Keratinocyte (primary cell): ENCODE measurements around the gene OPN1SW. TPM values are rescaled to one million over a fixed set of nuclear protein-coding genes. Genes with fewer than 3 reads are reported as not detected.

Experiments
- DNase-seq: peaks from one replicate; pipeline ENCODE4 v3.0.0-alpha.2; 2011; ENCODE audit warnings: low read depth, missing footprints, low spot score
- FAIRE-seq: peaks from 2 replicates; lab custom pipeline; 2011; peaks lifted over from hg19 to GRCh38; lab: Jason Lieb, UNC
- H2AFZ ChIP-seq: 2 replicates; pipeline ENCODE4 v1.6.0; 2012; ENCODE audit warnings: low read length, control low read depth, inconsistent platforms; ENCODE audit not compliant: control insufficient read depth
- H3K27ac ChIP-seq: 2 replicates; pipeline ENCODE4 v1.5.1; 2011; ENCODE audit warnings: low read length; ENCODE audit not compliant: control insufficient read depth, insufficient read depth
- H3K27me3 ChIP-seq: 3 replicates; pipeline ENCODE4 v1.6.0; 2011; ENCODE audit warnings: low read length; ENCODE audit not compliant: control insufficient read depth, insufficient read depth; ENCODE audit errors: extremely low read depth
- H3K36me3 ChIP-seq, 2 experiments: 2 replicates in 1 of 2; 3 replicates in 1 of 2; pipeline ENCODE4 v1.5.1; 2011; ENCODE audit warnings: low read length in 2 of 2, mild to moderate bottlenecking in 1 of 2; ENCODE audit not compliant: control insufficient read depth in 2 of 2, insufficient read depth in 2 of 2; ENCODE audit errors: extremely low read depth in 1 of 2
- H3K4me1 ChIP-seq: 3 replicates; pipeline ENCODE4 v1.5.1; 2011; ENCODE audit warnings: low read length; ENCODE audit not compliant: control insufficient read depth, insufficient read depth; ENCODE audit errors: extremely low read depth
- H3K4me2 ChIP-seq: 3 replicates; pipeline ENCODE4 v1.6.0; 2011; ENCODE audit warnings: low read depth, low read length; ENCODE audit not compliant: control insufficient read depth, insufficient read depth; ENCODE audit errors: extremely low read depth
- H3K4me3 ChIP-seq, 3 experiments: fragments of 200-600 bp in 1 of 3; sonication (generic) in 1 of 3; 2 replicates in 2 of 3; 3 replicates in 1 of 3; pipeline ENCODE4 v1.5.1; 2011 to 2016; ENCODE audit warnings: low read length in 3 of 3, mild to moderate bottlenecking in 3 of 3, control low read depth in 2 of 3, inconsistent platforms in 1 of 3, low read depth in 1 of 3, mixed read lengths in 1 of 3, mixed run types in 1 of 3, moderate library complexity in 1 of 3; ENCODE audit not compliant: control insufficient read depth in 2 of 3, insufficient read depth in 2 of 3; ENCODE audit errors: extremely low read depth in 1 of 3
- H3K79me2 ChIP-seq: 2 replicates; pipeline ENCODE4 v1.6.0; 2012; ENCODE audit warnings: low read length; ENCODE audit not compliant: control insufficient read depth, insufficient read depth
- H3K9ac ChIP-seq: 3 replicates; pipeline ENCODE4 v1.6.0; 2011; ENCODE audit warnings: low read length; ENCODE audit not compliant: control insufficient read depth, insufficient read depth; ENCODE audit errors: extremely low read depth
- H3K9me1 ChIP-seq: 3 replicates; pipeline ENCODE4 v1.6.0; 2011; ENCODE audit warnings: low read length; ENCODE audit not compliant: control insufficient read depth, insufficient read depth; ENCODE audit errors: extremely low read depth
- H3K9me3 ChIP-seq: 2 replicates; pipeline ENCODE4 v1.5.1; 2012; ENCODE audit warnings: low read depth, low read length; ENCODE audit not compliant: control insufficient read depth
- H4K20me1 ChIP-seq: 3 replicates; pipeline ENCODE4 v1.6.0; 2011; ENCODE audit warnings: low read length; ENCODE audit not compliant: control insufficient read depth, insufficient read depth; ENCODE audit errors: extremely low read depth
- EZH2 ChIP-seq: IDR thresholded peaks from one replicate; pipeline ENCODE4 v1.6.1; 2012; ENCODE audit warnings: inconsistent platforms, mild to moderate bottlenecking, low read length, moderate library complexity
- dilution Hi-C: fragments of 300-500 bp; cut with MboI; formaldehyde crosslinking; loops from one replicate; pipeline ENCODE4 v1.7.0; 2020; ENCODE audit warnings: low sequenced_read_pairs; ENCODE audit not compliant: extremely low pct_ligation_motif_present
- polyA plus RNA-seq, 5 experiments: library from polyadenylated mRNA; depleted of rRNA in 3 of 5; stranded (reverse) in 3 of 5; stranded (forward) in 1 of 5; unstranded in 1 of 5; fragments of >200 nt; gene quantifications; 1 replicate in 1 of 5; 2 replicates in 3 of 5; 3 replicates in 1 of 5; pipeline versions ENCODE4 v1.2.1 to v1.2.3, GENCODE V29; 2011 to 2012; ENCODE audit warnings: missing spikeins in 2 of 5, low read depth in 1 of 5, low replicate concordance in 1 of 5
- TF ChIP-seq, protein P1 (sequence below), 3 experiments: IDR thresholded peaks in 1 of 3; conservative IDR thresholded peaks in 1 of 3; optimal IDR thresholded peaks in 1 of 3; 2 replicates in 2 of 3; 3 replicates in 1 of 3; pipeline versions ENCODE3 to v1.5.1; 2011; ENCODE audit warnings: low read length in 3 of 3, mild to moderate bottlenecking in 3 of 3, moderate library complexity in 2 of 3, control low read depth in 1 of 3, inconsistent platforms in 1 of 3; ENCODE audit not compliant: insufficient read depth in 2 of 3; ENCODE audit errors: extremely low read depth in 1 of 3

Gene OPN1SW
- polyA plus RNA-seq, 1 donor (not counting 4 experiments of a cell fraction or from before 2014, with no cell fraction given): not detected

DNA sequence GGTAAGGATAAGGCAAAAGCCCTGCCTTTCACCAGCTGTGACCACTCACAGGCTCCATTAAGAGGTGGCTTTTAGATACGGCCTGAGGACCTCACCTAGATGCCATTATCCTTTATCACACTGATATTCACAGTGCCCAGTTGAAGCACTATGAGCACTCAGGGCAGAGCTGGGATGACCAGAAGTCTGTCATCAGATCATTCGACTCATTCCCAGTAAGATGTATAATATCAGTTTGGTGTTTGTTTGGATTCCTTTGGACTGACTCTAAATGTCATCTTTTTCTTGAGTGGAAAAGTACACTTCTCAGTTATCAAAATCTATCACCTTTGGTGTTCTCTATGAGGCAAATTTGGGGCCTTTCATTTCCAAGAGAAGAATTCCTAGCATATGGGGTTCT is 34.9 kb upstream of the OPN1SW start:
- no peak overlapping the region for H3K27ac ChIP-seq
- FAIRE-seq: no peak
- no peak overlapping the region for H2AFZ ChIP-seq
- no peak overlapping the region for H3K4me2 ChIP-seq
- H4K20me1 ChIP-seq: no peaks in the 10 kb centered on the region
- H3K4me1 ChIP-seq: no peaks in the 10 kb centered on the region
- H3K4me3 ChIP-seq: no peak overlapping the region
- no peak for TF ChIP-seq EZH2
- TF ChIP-seq, protein P1, sequence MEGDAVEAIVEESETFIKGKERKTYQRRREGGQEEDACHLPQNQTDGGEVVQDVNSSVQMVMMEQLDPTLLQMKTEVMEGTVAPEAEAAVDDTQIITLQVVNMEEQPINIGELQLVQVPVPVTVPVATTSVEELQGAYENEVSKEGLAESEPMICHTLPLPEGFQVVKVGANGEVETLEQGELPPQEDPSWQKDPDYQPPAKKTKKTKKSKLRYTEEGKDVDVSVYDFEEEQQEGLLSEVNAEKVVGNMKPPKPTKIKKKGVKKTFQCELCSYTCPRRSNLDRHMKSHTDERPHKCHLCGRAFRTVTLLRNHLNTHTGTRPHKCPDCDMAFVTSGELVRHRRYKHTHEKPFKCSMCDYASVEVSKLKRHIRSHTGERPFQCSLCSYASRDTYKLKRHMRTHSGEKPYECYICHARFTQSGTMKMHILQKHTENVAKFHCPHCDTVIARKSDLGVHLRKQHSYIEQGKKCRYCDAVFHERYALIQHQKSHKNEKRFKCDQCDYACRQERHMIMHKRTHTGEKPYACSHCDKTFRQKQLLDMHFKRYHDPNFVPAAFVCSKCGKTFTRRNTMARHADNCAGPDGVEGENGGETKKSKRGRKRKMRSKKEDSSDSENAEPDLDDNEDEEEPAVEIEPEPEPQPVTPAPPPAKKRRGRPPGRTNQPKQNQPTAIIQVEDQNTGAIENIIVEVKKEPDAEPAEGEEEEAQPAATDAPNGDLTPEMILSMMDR (optimal IDR thresholded peaks at IDR 0.05 in 1 of 3, IDR thresholded peaks at IDR 0.05 in 1 of 3, conservative IDR thresholded peaks at IDR 0.05 in 1 of 3; ENCODE audit: extremely low read depth in 1 of 3, insufficient read depth in 2 of 3, low read length in 3 of 3): no peak
- peaks cover 3% of the 10 kb centered on the region for H3K27me3 ChIP-seq
- no peak overlapping the region for H3K9ac ChIP-seq
- dilution Hi-C loops: no loop called here
- no peaks in the 10 kb centered on the region for H3K9me1 ChIP-seq
- no peaks in the 10 kb centered on the region for H3K9me3 ChIP-seq
- H3K79me2 ChIP-seq: no peaks in the 10 kb centered on the region
- DNase-seq: no peak
- H3K36me3 ChIP-seq: no peaks in the 10 kb centered on the region

DNA sequence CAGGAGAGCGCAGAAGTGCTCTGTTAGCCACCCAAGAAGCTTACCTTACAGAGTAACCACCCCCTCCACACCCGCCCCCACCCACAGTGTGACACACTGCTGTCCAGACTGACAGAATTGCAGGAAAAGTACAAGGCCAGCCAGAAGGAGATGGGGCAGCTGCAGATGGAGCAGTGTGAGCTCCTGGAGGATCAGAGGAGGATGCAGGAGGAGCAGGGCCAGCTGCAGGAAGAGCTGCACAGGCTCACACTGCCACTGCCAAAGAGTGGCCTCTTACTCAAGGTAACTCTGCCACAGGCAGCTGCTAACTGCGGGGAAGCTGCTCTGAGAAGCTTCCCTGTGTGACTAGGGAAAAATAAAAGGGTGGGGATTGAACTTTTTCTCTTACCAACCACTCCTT is 33.8 kb upstream of the OPN1SW start:
- no peak overlapping the region for H3K27ac ChIP-seq
- no peak overlapping the region for H2AFZ ChIP-seq
- TF ChIP-seq EZH2: no peak
- TF ChIP-seq, protein P1 (optimal IDR thresholded peaks at IDR 0.05 in 1 of 3, IDR thresholded peaks at IDR 0.05 in 1 of 3, conservative IDR thresholded peaks at IDR 0.05 in 1 of 3; ENCODE audit: extremely low read depth in 1 of 3, insufficient read depth in 2 of 3, low read length in 3 of 3): no peak
- no peak overlapping the region for H3K9ac ChIP-seq
- H3K27me3 ChIP-seq: peaks cover 3% of the 10 kb centered on the region
- no peak overlapping the region for H3K4me3 ChIP-seq
- H3K79me2 ChIP-seq: no peaks in the 10 kb centered on the region
- no peaks in the 10 kb centered on the region for H3K36me3 ChIP-seq
- dilution Hi-C loops: no loop called here
- no peak for FAIRE-seq
- H3K9me1 ChIP-seq: no peaks in the 10 kb centered on the region
- H4K20me1 ChIP-seq: no peaks in the 10 kb centered on the region
- H3K4me2 ChIP-seq: no peak overlapping the region
- no peak for DNase-seq
- H3K4me1 ChIP-seq: no peaks in the 10 kb centered on the region
- no peaks in the 10 kb centered on the region for H3K9me3 ChIP-seq
